Upper lobe of left lung (tissue), 6 donors: ENCODE results near the gene POLD1. TPM values are rescaled to one million over a fixed set of nuclear protein-coding genes. Genes with fewer than 3 reads are reported as not detected.

Source experiments
- ATAC-seq, 2 donors: fragments of 200-7000 bp; cut with Tn5 transposase; one replicate each; pipeline ENCODE4 v1.9.1; 2022; ENCODE audit warnings: mild to moderate bottlenecking in 2 of 2, moderate library complexity in 2 of 2; ENCODE audit not compliant: low FRiP score in 2 of 2
- DNase-seq, 2 donors: peaks; one replicate each; pipeline ENCODE4 v3.0.0-alpha.2; 2019 to 2020
- H3K27ac ChIP-seq, 4 donors: fragments of 200-600 bp; sonication (generic); one replicate each; pipeline ENCODE4 v1.5.1; 2016 to 2019
- H3K27me3 ChIP-seq, 4 donors: fragments of 200-600 bp; sonication (generic); one replicate each; pipeline ENCODE4 v1.5.1; 2017 to 2019
- H3K36me3 ChIP-seq, 4 donors: fragments of 200-600 bp; sonication (generic); one replicate each; pipeline ENCODE4 v1.5.1; 2016 to 2019
- H3K4me1 ChIP-seq, 4 donors: fragments of 200-600 bp; sonication (generic); one replicate each; pipeline ENCODE4 v1.5.1; 2018 to 2019
- H3K4me3 ChIP-seq, 4 donors: fragments of 200-600 bp; sonication (generic); one replicate each; pipeline ENCODE4 v1.5.1; 2017 to 2019; ENCODE audit warnings: mild to moderate bottlenecking in 2 of 4, moderate library complexity in 1 of 4
- H3K9me3 ChIP-seq, 4 donors: fragments of 200-600 bp; sonication (generic); one replicate each; pipeline ENCODE4 v1.5.1; 2018 to 2019
- EP300 ChIP-seq, 4 donors: sonication (generic); formaldehyde crosslinking; IDR thresholded peaks; one replicate each; pipeline ENCODE4 v1.5.1; 2017; ENCODE audit warnings: antibody characterized with exemption in 4 of 4, control low read depth in 2 of 4
- POLR2A ChIP-seq, 4 donors: fragments of 450-650 bp; IDR thresholded peaks; one replicate each; pipeline ENCODE4 v1.5.1; 2016 to 2017; ENCODE audit warnings: antibody characterized with exemption in 4 of 4, mild to moderate bottlenecking in 2 of 4
- POLR2AphosphoS5 ChIP-seq, 2 donors: sonication (generic); formaldehyde crosslinking; IDR thresholded peaks; one replicate each; pipeline ENCODE4 v1.5.1; 2017; ENCODE audit warnings: antibody characterized with exemption in 2 of 2
- WGBS, 2 donors: methylation state at CpG; one replicate each; pipeline ENCODE4 v1.1.5; 2017 to 2018; 5-methylcytosine and 5-hydroxymethylcytosine counted together
- total RNA-seq, 6 donors: library from RNA; depleted of rRNA in 4 of 6; stranded (reverse); fragments of >200 nt in 4 of 6; gene quantifications; one replicate each; pipeline versions ENCODE4 v1.1.0 to v1.2.1, GENCODE V29; 2016 to 2021
- TF ChIP-seq, protein P1 (sequence below), 6 experiments: fragments of 450-650 bp in 4 of 6; fragments of 200-600 bp in 2 of 6; sonication (generic) in 2 of 6; IDR thresholded peaks; one replicate each; pipeline ENCODE4 v1.5.1; 2016 to 2019; ENCODE audit warnings: antibody characterized with exemption in 6 of 6
- donor health status: DM: no; HTN: no; CAD: no; lungs with moderate emphysema.
- donor health status: DM: no; HTN: yes; CAD: no; lungs with severe emphysema.

POLD1 gene
- total RNA-seq, 6 donors from 2014 or later: 20.5 to 66.0 (median 44.0) TPM

DNA sequence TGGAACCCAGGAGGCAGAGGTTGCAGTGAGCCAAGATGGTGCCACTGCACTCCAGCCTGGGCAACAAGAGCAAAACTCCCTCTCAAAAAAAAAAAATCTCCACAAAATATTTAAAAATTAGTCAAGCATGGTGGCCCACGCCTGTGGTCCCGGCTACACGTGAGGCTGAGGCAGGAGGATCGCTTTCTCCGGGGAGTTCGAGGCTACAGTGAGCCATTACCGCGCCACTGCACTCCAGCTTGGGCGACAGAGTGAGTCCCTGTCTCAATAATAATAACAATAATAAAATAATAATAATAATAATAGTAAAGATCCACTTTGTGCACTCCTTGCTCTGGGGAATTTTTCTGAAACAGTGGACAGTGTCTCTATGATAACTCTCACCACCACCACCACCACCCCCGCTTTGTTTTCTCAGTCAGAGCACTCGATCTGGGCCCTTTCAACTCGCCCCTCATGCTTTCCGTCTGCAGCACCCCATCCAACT, 27.4 kb upstream of the POLD1 start:
- H3K27me3 ChIP-seq: no peaks in the 10 kb centered on the region
- no peaks in the 10 kb centered on the region for H3K9me3 ChIP-seq
- peak overlapping the region in 2 of 4 donors; percentile 88 for H3K27ac ChIP-seq
- DNase-seq: no peak
- H3K36me3 ChIP-seq: peaks cover 0 to 10% (median 3%) of the 10 kb centered on the region in 4 donors
- peak overlapping the region in 2 of 4 donors; percentile 48 to 53 for H3K4me3 ChIP-seq
- 37 to 39% methylated on average over 13 of the region's 13 CpGs for WGBS, 2 donors
- no peak for ATAC-seq
- TF ChIP-seq EP300 (IDR thresholded peaks at IDR 0.05) (no peak), POLR2A (IDR thresholded peaks at IDR 0.05) (no peak), POLR2AphosphoS5 (IDR thresholded peaks at IDR 0.05) (no peak)
- TF ChIP-seq, protein P1, sequence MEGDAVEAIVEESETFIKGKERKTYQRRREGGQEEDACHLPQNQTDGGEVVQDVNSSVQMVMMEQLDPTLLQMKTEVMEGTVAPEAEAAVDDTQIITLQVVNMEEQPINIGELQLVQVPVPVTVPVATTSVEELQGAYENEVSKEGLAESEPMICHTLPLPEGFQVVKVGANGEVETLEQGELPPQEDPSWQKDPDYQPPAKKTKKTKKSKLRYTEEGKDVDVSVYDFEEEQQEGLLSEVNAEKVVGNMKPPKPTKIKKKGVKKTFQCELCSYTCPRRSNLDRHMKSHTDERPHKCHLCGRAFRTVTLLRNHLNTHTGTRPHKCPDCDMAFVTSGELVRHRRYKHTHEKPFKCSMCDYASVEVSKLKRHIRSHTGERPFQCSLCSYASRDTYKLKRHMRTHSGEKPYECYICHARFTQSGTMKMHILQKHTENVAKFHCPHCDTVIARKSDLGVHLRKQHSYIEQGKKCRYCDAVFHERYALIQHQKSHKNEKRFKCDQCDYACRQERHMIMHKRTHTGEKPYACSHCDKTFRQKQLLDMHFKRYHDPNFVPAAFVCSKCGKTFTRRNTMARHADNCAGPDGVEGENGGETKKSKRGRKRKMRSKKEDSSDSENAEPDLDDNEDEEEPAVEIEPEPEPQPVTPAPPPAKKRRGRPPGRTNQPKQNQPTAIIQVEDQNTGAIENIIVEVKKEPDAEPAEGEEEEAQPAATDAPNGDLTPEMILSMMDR (IDR thresholded peaks at IDR 0.05): no peak
- peaks cover 5 to 33% (median 12%) of the 10 kb centered on the region in 4 donors for H3K4me1 ChIP-seq

DNA sequence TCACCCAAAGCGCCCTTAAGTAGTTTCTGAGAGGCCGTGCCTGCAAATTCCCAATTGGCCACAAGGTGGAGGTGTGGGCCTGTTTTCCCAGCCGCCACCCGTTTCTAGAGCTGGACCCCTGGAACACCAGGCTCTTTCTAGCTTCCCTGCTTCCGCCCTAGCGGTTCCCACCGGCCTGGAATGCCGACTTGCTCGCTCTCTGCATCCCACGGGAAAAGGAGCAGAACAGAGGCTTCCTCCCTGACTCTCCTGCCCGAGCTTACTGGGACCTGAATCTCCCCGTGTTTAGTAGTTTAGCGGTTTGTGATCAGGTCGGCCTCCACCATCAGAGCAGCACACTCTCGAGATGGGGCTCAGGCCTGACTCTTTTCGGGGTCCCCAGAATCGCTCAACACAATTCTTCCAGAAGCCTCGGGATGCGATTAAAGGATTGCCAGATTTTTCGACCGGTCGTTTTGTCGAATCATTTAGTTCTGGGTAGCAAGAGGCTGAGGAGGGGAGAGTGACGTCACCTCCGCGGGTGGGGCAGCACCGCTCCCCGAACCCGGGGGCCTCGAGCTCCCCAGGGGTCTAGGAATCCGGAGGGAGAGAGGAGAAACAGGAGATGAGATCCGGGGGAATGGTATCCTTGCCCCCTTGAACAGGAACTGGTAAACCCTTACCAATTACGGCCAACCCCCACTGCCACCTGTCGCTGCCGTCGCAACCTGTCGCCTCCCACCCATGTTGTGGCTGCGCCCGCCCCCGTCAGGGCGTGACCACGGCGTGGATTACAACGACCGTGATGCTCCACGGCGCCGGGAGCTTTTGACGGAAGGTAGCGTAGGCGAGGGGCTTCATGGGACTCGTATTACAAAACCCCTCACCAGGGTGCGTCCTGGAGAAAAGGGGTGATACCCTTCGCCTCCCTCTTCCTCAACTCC, 26.7 kb upstream of the POLD1 start:
- peak in 1 of 4 donors; percentile 61 for TF ChIP-seq POLR2A (IDR thresholded peaks at IDR 0.05)
- peak; percentile 38 to 63 for TF ChIP-seq POLR2AphosphoS5 (IDR thresholded peaks at IDR 0.05)
- TF ChIP-seq, protein P1 (IDR thresholded peaks at IDR 0.05): peak; percentile 84 to 94 (median 90)
- no peak for TF ChIP-seq EP300 (IDR thresholded peaks at IDR 0.05)
- Histone ChIP-seq H3K27ac (peak overlapping the region; percentile 72 to 88 (median 88)), H3K9me3 (no peaks in the 10 kb centered on the region), H3K27me3 (no peaks in the 10 kb centered on the region), H3K4me1 (peaks cover 5 to 33% (median 12%) of the 10 kb centered on the region in 4 donors), H3K4me3 (peak overlapping the region; percentile 20 to 53 (median 48)), H3K36me3 (peaks cover 0 to 10% (median 3%) of the 10 kb centered on the region in 4 donors)
- WGBS, 2 donors: 15 to 39% methylated on average over 48 to 52 of the region's 54 CpGs
- DNase-seq (peak; percentile 83 to 93), ATAC-seq (peak; percentile 85 to 91)

DNA sequence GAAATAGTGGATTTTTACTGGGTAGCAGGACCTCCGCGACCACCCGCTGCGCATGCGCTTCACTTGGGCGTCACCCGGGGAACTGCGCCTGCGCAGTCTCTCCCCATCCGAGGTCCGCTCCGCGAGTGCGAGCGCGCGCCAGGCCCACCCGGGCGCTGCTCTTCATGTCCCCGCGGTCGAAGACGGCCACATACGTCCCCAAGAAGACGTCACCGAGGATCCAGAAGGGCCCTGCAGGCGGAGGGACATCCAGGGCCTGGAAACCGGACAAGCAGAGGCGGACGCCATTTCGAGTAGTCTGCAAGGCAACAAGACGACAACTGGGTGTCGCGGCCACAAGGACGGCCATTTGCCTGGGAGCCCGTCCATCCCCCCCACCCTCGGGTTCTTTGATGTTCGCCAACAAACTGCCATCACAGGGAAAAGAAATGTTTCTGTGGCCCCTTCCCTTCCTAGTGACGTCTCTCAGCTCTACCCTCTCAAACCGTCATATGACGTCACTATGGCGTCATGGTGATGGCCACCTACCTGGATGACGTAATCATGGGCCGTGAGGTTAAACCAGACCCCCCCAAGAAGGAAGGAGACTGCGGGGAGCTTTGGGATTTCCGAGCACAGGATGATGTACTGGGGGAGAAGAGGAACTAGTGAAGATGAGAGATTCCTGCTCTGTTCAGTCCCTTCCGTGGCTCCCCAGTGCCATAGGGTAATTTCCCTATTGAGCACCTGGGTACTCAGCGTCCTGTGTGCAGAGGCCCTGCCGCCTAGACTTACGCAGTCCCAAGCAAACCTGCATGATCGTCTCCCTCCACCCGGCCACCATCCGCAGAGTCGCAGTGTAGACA, 25.4 kb upstream of the POLD1 start:
- Histone ChIP-seq H3K4me3 (peak overlapping the region in 3 of 4 donors; percentile 47 to 53 (median 48)), H3K27me3 (no peaks in the 10 kb centered on the region), H3K27ac (peak overlapping the region; percentile 72 to 88 (median 88)), H3K9me3 (no peaks in the 10 kb centered on the region), H3K4me1 (peaks cover 5 to 33% (median 12%) of the 10 kb centered on the region in 4 donors), H3K36me3 (peaks cover 0 to 10% (median 3%) of the 10 kb centered on the region in 4 donors)
- peak in 1 of 2 donors; percentile 70 for ATAC-seq
- WGBS, 2 donors: 55 to 65% methylated on average over 41 to 51 of the region's 54 CpGs
- peak; percentile 61 to 92 for DNase-seq
- TF ChIP-seq POLR2A (IDR thresholded peaks at IDR 0.05): peak in 2 of 4 donors; percentile 20 to 75
- TF ChIP-seq, protein P1 (IDR thresholded peaks at IDR 0.05): no peak
- TF ChIP-seq EP300 (IDR thresholded peaks at IDR 0.05): no peak
- peak in 1 of 2 donors; percentile 50 for TF ChIP-seq POLR2AphosphoS5 (IDR thresholded peaks at IDR 0.05)

DNA sequence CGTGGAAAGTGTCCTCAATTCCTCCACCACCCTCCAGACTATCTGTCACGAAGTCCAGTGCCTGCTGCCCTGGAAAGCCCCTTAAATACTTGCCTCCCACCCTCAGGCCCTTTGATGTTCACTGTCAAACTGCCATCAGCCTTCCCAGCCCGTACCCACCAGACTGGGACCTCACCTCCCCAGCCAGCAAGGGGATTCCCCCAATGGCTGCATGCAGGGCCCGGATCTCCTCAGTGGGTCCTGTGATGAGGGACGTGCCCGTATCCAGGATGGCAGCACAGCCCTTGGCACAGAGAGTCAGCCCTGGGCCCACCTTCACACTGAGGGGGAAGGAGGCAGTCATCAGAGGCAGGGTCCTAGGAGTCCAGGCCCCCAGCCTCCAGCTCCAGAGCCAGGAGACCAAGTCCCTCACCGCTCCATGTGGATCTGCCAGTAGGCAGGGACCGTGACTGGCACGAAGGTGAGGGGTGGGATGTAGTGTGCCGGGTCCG, 24.8 kb upstream of the POLD1 start:
- H3K4me3 ChIP-seq: no peak overlapping the region
- peaks cover 0 to 10% (median 3%) of the 10 kb centered on the region in 4 donors for H3K36me3 ChIP-seq
- H3K27ac ChIP-seq: peak overlapping the region in 2 of 4 donors; percentile 88
- ATAC-seq: no peak
- H3K4me1 ChIP-seq: peaks cover 5 to 33% (median 12%) of the 10 kb centered on the region in 4 donors
- WGBS, 2 donors: 84 to 89% methylated on average over 7 to 8 of the region's 11 CpGs
- H3K9me3 ChIP-seq: no peaks in the 10 kb centered on the region
- no peaks in the 10 kb centered on the region for H3K27me3 ChIP-seq
- DNase-seq: no peak
- no peak for TF ChIP-seq EP300 (IDR thresholded peaks at IDR 0.05)
- TF ChIP-seq, protein P1 (IDR thresholded peaks at IDR 0.05): no peak
- TF ChIP-seq POLR2A (IDR thresholded peaks at IDR 0.05): no peak
- no peak for TF ChIP-seq POLR2AphosphoS5 (IDR thresholded peaks at IDR 0.05)
